SK-N-DZ (cell line): ENCODE results near the gene DPH1.

Experiments used
- DNase-seq: peaks from one replicate; pipeline ENCODE4 v3.0.0-alpha.2; 2015; ENCODE audit warnings: low spot score

DPH1 gene

GRCh38 chr17:2027528-2028233 lies 2.3 kb upstream of the DPH1 start:
- no peak for DNase-seq

- DNase-seq = peak; percentile 53
These were observed 1.7 kb upstream of the DPH1 start for GRCh38 chr17:2028234-2028614.

- DNase-seq = peak; percentile 64
These were observed 1.2 kb upstream of the DPH1 start for GRCh38 chr17:2028737-2029136.

- DNase-seq = no peak
These were observed 818 bp downstream of the DPH1 start for GRCh38 chr17:2030779-2031163.

GRCh38 chr17:2033153-2033552 lies 3.2 kb downstream of the DPH1 start:
- no peak for DNase-seq

- DNase-seq = no peak
These were observed 4.2 kb downstream of the DPH1 start for GRCh38 chr17:2034157-2034556.

GRCh38 chr17:2034806-2035540 lies 5.0 kb downstream of the DPH1 start:
- DNase-seq = no peak

GRCh38 chr17:2035541-2036488 lies 5.9 kb downstream of the DPH1 start:
- no peak for DNase-seq

- no peak for DNase-seq
These were observed 7.2 kb downstream of the DPH1 start for GRCh38 chr17:2037155-2037554.

GRCh38 chr17:2040219-2040827 lies 10.4 kb downstream of the DPH1 start:
- no peak for DNase-seq

- DNase-seq = no peak
These were observed 11.1 kb downstream of the DPH1 start for GRCh38 chr17:2040942-2041560.

- DNase-seq = peak; percentile 96
These were observed 11.8 kb downstream of the DPH1 start, which contains the start of gene OVCA2 for GRCh38 chr17:2041561-2042389. Gene OVCA2, plus strand, starts transcription at chr17:2042022. Its CDS starts 26 bp downstream, at chr17:2042048.

GRCh38 chr17:2042390-2042847 lies 12.5 kb downstream of the DPH1 start:
- DNase-seq = peak; percentile 64

GRCh38 chr17:2042933-2043332 lies 13.0 kb downstream of the DPH1 start:
- DNase-seq = peak; percentile 46

- no peak for DNase-seq
These were observed 13.8 kb downstream of the DPH1 start for GRCh38 chr17:2043785-2044184.

GRCh38 chr17:2044263-2044894 lies 14.4 kb downstream of the DPH1 start:
- no peak for DNase-seq

GRCh38 chr17:2047590-2047989 lies 17.6 kb downstream of the DPH1 start:
- no peak for DNase-seq

GRCh38 chr17:2048805-2049204 lies 18.9 kb downstream of the DPH1 start:
- no peak for DNase-seq
